Activated CD8-positive, alpha-beta memory T cell treated with anti-CD3 and anti-CD28 coated beads for 24 hours (primary cell): ENCODE measurements around the gene MFAP4.
"Not testable (repeated sequence)": the region's sequence is repeated elsewhere in the genome, so short reads cannot be mapped to it uniquely, and the experiment has no call there.

ENCODE experiments used
- DNase-seq: peaks from one replicate; pipeline ENCODE4 v3.0.0-alpha.2; 2020

Gene MFAP4

GRCh38 chr17:19369846-19370492, 17.0 kb downstream of the MFAP4 start:
- no peak for DNase-seq

- no peak for DNase-seq
These were observed 17.7 kb downstream of the MFAP4 start for GRCh38 chr17:19369107-19369778.

GRCh38 chr17:19368229-19368628, 18.8 kb downstream of the MFAP4 start:
- DNase-seq, result no peak

- no peak for DNase-seq
These were observed 20.4 kb downstream of the MFAP4 start for GRCh38 chr17:19366637-19366972.

- DNase-seq, result no peak
These were observed 21.0 kb downstream of the MFAP4 start for GRCh38 chr17:19365833-19366636.

- no peak for DNase-seq
These were observed 21.5 kb downstream of the MFAP4 start for GRCh38 chr17:19365499-19365817.

GRCh38 chr17:19364699-19365498, 22.1 kb downstream of the MFAP4 start:
- no peak for DNase-seq

- DNase-seq, result no peak
These were observed 23.4 kb downstream of the MFAP4 start for GRCh38 chr17:19363460-19364035.

- DNase-seq, result no peak
These were observed 23.9 kb downstream of the MFAP4 start for GRCh38 chr17:19363114-19363438.

- DNase-seq, result peak; percentile 99
These were observed 24.5 kb downstream of the MFAP4 start, which contains the start of gene B9D1 for GRCh38 chr17:19362277-19363113. B9D1 (minus strand) TSS chr17:19362723; CDS start chr17:19362569, 154 bp downstream.

- DNase-seq, result no peak
These were observed 25.1 kb downstream of the MFAP4 start for GRCh38 chr17:19361944-19362276.

GRCh38 chr17:19361326-19361725, 25.7 kb downstream of the MFAP4 start:
- DNase-seq, result no peak

GRCh38 chr17:19360772-19361171, 26.2 kb downstream of the MFAP4 start:
- DNase-seq, result no peak

- no peak for DNase-seq
These were observed 27.1 kb downstream of the MFAP4 start for GRCh38 chr17:19359856-19360255.

GRCh38 chr17:19359151-19359550, 27.8 kb downstream of the MFAP4 start:
- no peak for DNase-seq

GRCh38 chr17:19357761-19358160, 29.2 kb downstream of the MFAP4 start:
- DNase-seq, result no peak

GRCh38 chr17:19357351-19357750, 29.6 kb downstream of the MFAP4 start:
- DNase-seq, result no peak

- DNase-seq, result no peak
These were observed 32.2 kb downstream of the MFAP4 start for GRCh38 chr17:19354748-19355147.

GRCh38 chr17:19353401-19353800, 33.6 kb downstream of the MFAP4 start:
- DNase-seq, result not testable (repeated sequence)

GRCh38 chr17:19348806-19349205, 38.2 kb downstream of the MFAP4 start:
- DNase-seq, result no peak

GRCh38 chr17:19348081-19348650, 38.8 kb downstream of the MFAP4 start:
- DNase-seq, result no peak
